Prostate gland (tissue), 1 donor: Measurements from ENCODE around the gene KRTAP10-2.

ENCODE experiments used
- POLR2A ChIP-seq: fragments of 450-650 bp; IDR thresholded peaks from one replicate; pipeline ENCODE4 v1.6.1; 2016; ENCODE audit warnings: antibody characterized with exemption, mild to moderate bottlenecking
- POLR2AphosphoS5 ChIP-seq: sonication (generic); formaldehyde crosslinking; IDR thresholded peaks from one replicate; pipeline ENCODE4 v1.6.1; 2017; ENCODE audit warnings: antibody characterized with exemption

GRCh38 chr21:44585892-44586291, 34.6 kb upstream of the KRTAP10-2 start:
- TF ChIP-seq POLR2AphosphoS5 = no peak
- TF ChIP-seq POLR2A = no peak
